HFF-Myc (cell line): Measurements from ENCODE around the gene AJUBA.
A peak's percentile ranks its signal among the peaks of the same experiment; 100 is the strongest.

ENCODE experiments used
- DNase-seq: peaks from one replicate; pipeline ENCODE4 v3.0.0-alpha.2; 2011; ENCODE audit warnings: low read depth; ENCODE audit errors: extremely low read depth
- H3K4me3 ChIP-seq: replicated peaks from 2 replicates; pipeline ENCODE4 v1.5.1; 2011; ENCODE audit warnings: low read depth, mild to moderate bottlenecking, control low read depth, low read length
- CTCF ChIP-seq: IDR thresholded peaks from 2 replicates; pipeline ENCODE4 v1.5.1; 2012; ENCODE audit warnings: mild to moderate bottlenecking, low read depth, low read length, control low read depth; ENCODE audit errors: missing control alignments

AJUBA gene

DNA sequence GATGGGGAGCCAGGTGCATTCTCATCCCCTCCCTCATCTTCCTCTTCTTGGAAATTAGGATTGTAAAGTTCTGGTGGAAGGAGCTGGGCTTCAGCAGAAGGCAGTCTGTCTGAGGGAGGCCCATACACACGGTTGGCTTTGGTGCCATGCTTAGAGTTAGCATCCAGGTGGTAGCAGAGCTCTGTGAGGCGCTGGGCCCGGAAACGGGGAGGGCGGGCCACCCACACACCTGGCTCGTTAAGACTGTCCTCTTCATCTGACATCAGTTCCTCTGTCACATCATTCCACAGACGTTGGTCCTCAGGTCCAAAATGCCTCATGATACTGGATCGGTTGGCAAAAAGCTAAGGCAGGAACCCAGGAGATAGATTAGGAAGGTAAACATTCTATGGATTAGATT lies 4.9 kb upstream of the AJUBA start:
- no peak for DNase-seq
- no peak for TF ChIP-seq CTCF
- H3K4me3 ChIP-seq: no peak overlapping the region

GRCh38 chr14:22986508-22987054 lies 4.2 kb upstream of the AJUBA start:
- DNase-seq: peak; percentile 71
- peak; percentile 95 for TF ChIP-seq CTCF
- H3K4me3 ChIP-seq: no peak overlapping the region

GRCh38 chr14:22985894-22986507 lies 3.6 kb upstream of the AJUBA start:
- DNase-seq: no peak
- no peak for TF ChIP-seq CTCF
- no peak overlapping the region for H3K4me3 ChIP-seq

GRCh38 chr14:22984959-22985658 lies 2.8 kb upstream of the AJUBA start:
- TF ChIP-seq CTCF: no peak
- no peak for DNase-seq
- H3K4me3 ChIP-seq: no peak overlapping the region

- no peak for DNase-seq
- no peak for TF ChIP-seq CTCF
- H3K4me3 ChIP-seq: peak overlapping the region; percentile 78
Observed at GRCh38 chr14:22981876-22982476, 375 bp downstream of the AJUBA start.

DNA sequence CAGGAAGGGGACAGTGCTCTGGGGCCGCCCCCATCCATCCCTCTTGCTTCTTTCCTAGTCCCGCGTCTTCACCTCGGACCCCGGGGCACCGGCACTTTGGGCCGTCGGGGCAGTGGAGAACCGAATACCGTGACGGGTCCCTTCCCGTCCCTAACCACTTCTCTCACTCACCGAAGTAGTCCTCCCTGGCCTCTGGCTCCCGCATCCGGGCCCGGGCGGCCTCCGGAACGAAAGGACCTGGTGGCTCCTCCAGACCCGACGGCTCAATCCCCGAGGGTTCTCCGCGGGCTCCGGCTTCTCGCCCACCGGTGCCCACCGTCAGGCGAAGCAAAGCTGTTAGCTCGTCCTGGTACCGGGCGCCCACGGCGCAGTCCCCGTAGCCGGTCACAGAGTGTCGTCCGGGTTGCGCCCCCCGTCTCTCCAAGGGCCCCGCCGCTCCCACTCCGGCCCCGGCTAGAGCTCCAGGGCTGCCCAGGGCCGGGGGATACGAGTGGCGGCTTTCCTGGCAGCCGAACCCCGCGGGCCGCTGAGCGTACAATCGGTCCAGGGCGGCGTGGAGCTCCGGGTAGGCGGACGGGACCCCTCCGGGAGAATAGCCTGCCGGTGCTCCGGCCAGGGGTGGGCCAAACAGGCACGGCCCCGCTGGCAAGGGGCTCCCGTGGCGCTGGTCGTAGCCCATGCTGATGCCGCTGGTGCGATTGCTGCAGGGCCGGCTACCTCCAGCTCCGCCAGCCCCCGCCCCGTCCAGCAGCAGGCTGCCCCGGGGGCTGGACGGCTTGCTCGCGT lies 1.1 kb downstream of the AJUBA start:
- H3K4me3 ChIP-seq: peak overlapping the region; percentile 78
- DNase-seq: no peak
- no peak for TF ChIP-seq CTCF
